Endothelial cell of umbilical vein (primary cell): Measurements from ENCODE around the gene ZBTB25. TPM values are rescaled to one million over a fixed set of nuclear protein-coding genes. Genes with fewer than 3 reads are reported as not detected.

ENCODE experiments used
- BruUV-seq: library from RNA; stranded (reverse); fragments of 400-500 nt; replicated peaks from 2 replicates; lab custom pipeline; 2021; lab: Mats Ljungman, UMichigan
- CTCF ChIA-PET: fragments of 300-600, 350-600 bp; sonication (Branson Sonifier 250); formaldehyde crosslinking; loops from one replicate; lab custom pipeline; 2021; ENCODE audit warnings: antibody characterized with exemption, inconsistent platforms; lab: Charles Lee
- POLR2A ChIA-PET: fragments of 300-600, 350-600 bp; sonication (Branson Sonifier 250); formaldehyde crosslinking; loops from one replicate; lab custom pipeline; 2021; ENCODE audit warnings: antibody characterized with exemption, inconsistent platforms; lab: Charles Lee
- DNase-seq: peaks from one replicate; pipeline ENCODE4 v3.0.0-alpha.2; 2011; ENCODE audit warnings: low read depth, low spot score
- FAIRE-seq: peaks from 2 replicates; lab custom pipeline; 2011; peaks lifted over from hg19 to GRCh38; lab: Jason Lieb, UNC
- H2AFZ ChIP-seq: 2 replicates; pipeline ENCODE4 v1.6.0; 2012; ENCODE audit warnings: low read depth, low read length, control low read depth, inconsistent platforms
- H3K27ac ChIP-seq: 2 replicates; pipeline ENCODE4 v1.5.1; 2011; ENCODE audit warnings: low read depth, mild to moderate bottlenecking, control low read depth, low read length, moderate library complexity; ENCODE audit not compliant: insufficient read depth
- H3K27me3 ChIP-seq, 2 experiments: 2 replicates each; pipeline versions ENCODE4 v1.6.0 to v1.6.1; 2011; ENCODE audit warnings: low read length in 2 of 2, mixed read lengths in 1 of 2; ENCODE audit not compliant: control insufficient read depth in 2 of 2, insufficient read depth in 2 of 2
- H3K36me3 ChIP-seq, 2 experiments: 2 replicates in 1 of 2; 3 replicates in 1 of 2; pipeline ENCODE4 v1.5.1; 2011; ENCODE audit warnings: low read length in 2 of 2, mild to moderate bottlenecking in 1 of 2, moderate library complexity in 1 of 2; ENCODE audit not compliant: control insufficient read depth in 2 of 2, insufficient read depth in 2 of 2; ENCODE audit errors: extremely low read depth in 1 of 2
- H3K4me1 ChIP-seq: 3 replicates; pipeline ENCODE4 v1.5.1; 2011; ENCODE audit warnings: mild to moderate bottlenecking, low read length; ENCODE audit not compliant: control insufficient read depth, insufficient read depth; ENCODE audit errors: extremely low read depth
- H3K4me2 ChIP-seq: 2 replicates; pipeline ENCODE4 v1.6.1; 2011; ENCODE audit warnings: low read length, control low read depth, mixed read lengths; ENCODE audit not compliant: insufficient read depth
- H3K4me3 ChIP-seq, 3 experiments: fragments of 200-600 bp in 1 of 3; sonication (generic), shearing (Covaris generic) in 1 of 3; replicated peaks in 1 of 3; 2 replicates each; pipeline ENCODE4 v1.5.1; 2011 to 2016; ENCODE audit warnings: control low read depth in 3 of 3, low read length in 3 of 3, mild to moderate bottlenecking in 2 of 3, inconsistent platforms in 1 of 3, low read depth in 1 of 3, moderate library complexity in 1 of 3; ENCODE audit not compliant: insufficient read depth in 1 of 3
- H3K79me2 ChIP-seq: 2 replicates; pipeline ENCODE4 v1.6.0; 2012; ENCODE audit warnings: low read length, inconsistent platforms; ENCODE audit not compliant: control insufficient read depth, insufficient read depth
- H3K9ac ChIP-seq: replicated peaks from 2 replicates; pipeline ENCODE3; 2011; ENCODE audit warnings: low read length, control low read depth; ENCODE audit not compliant: insufficient read depth; ENCODE audit errors: extremely low read depth
- H3K9me1 ChIP-seq: replicated peaks from 3 replicates; pipeline ENCODE4 v1.6.0; 2011; ENCODE audit warnings: mild to moderate bottlenecking, low read length; ENCODE audit not compliant: control insufficient read depth, insufficient read depth; ENCODE audit errors: extremely low read depth
- H3K9me3 ChIP-seq: replicated peaks from 2 replicates; pipeline ENCODE4 v1.5.1; 2012; ENCODE audit warnings: low read length, inconsistent platforms; ENCODE audit not compliant: control insufficient read depth, insufficient read depth
- H4K20me1 ChIP-seq: replicated peaks from 2 replicates; pipeline ENCODE3; 2011; ENCODE audit warnings: mild to moderate bottlenecking, low read length; ENCODE audit not compliant: control insufficient read depth, insufficient read depth; ENCODE audit errors: extremely low read depth
- EZH2 ChIP-seq: IDR thresholded peaks from 2 replicates; pipeline ENCODE4 v1.6.1; 2012; ENCODE audit warnings: borderline replicate concordance, low read depth, mild to moderate bottlenecking, moderate library complexity, low read length, inconsistent platforms; ENCODE audit not compliant: severe bottlenecking
- GATA2 ChIP-seq: IDR thresholded peaks from 2 replicates; pipeline ENCODE4 v1.7.0; 2011; ENCODE audit warnings: low read depth, mild to moderate bottlenecking, moderate library complexity, mixed read lengths, low read length; ENCODE audit not compliant: insufficient read length, insufficient read depth
- POLR2AphosphoS5 ChIP-seq: IDR thresholded peaks from 2 replicates; pipeline ENCODE4 v1.6.1; 2012; ENCODE audit warnings: low read depth, mild to moderate bottlenecking, control low read depth, low read length, moderate library complexity; ENCODE audit not compliant: insufficient read depth
- dilution Hi-C: fragments of 300-500 bp; cut with MboI; formaldehyde crosslinking; loops from one replicate; pipeline ENCODE4 v1.15.0; 2019; ENCODE audit warnings: low sequenced_read_pairs; ENCODE audit not compliant: extremely low pct_ligation_motif_present
- intact Hi-C: fragments of 100-400 bp; cut with micrococcal nuclease; formaldehyde crosslinking; loops from one replicate; pipeline ENCODE4 v1.10.0; 2022
- polyA plus RNA-seq, 4 experiments: library from polyadenylated mRNA; depleted of rRNA in 3 of 4; stranded (reverse) in 3 of 4; unstranded in 1 of 4; fragments of >200 nt; gene quantifications; 2 replicates each; pipeline versions ENCODE4 v1.2.1 to v1.2.3, GENCODE V29; 2011 to 2012; ENCODE audit warnings: missing spikeins in 1 of 4
- total RNA-seq: library from RNA; stranded (reverse); gene quantifications from 2 replicates; pipeline ENCODE4 v1.2.3, GENCODE V29; 2021

The ZBTB25 gene
- total and polyA plus RNA-seq, 2 donors (not counting 3 experiments of a cell fraction or from before 2014, with no cell fraction given), result 3.2 to 7.7 TPM

- Histone ChIP-seq H3K4me2 (peak overlapping the region; percentile 97), H2AFZ (peak overlapping the region; percentile 80), H3K27ac (no peak overlapping the region), H3K79me2 (no peaks in the 10 kb centered on the region), H3K9ac (peak overlapping the region; percentile 39), H3K27me3 (no peaks in the 10 kb centered on the region), H3K36me3 (no peaks in the 10 kb centered on the region), H3K9me1 (no peaks in the 10 kb centered on the region), H3K4me3 (peak overlapping the region; percentile 70 to 79 (median 76)), H4K20me1 (no peaks in the 10 kb centered on the region), H3K4me1 (peaks cover 14% of the 10 kb centered on the region), H3K9me3 (no peaks in the 10 kb centered on the region)
- BruUV-seq, result TSS peak; percentile 7
- FAIRE-seq, result peak; percentile 80
- TF ChIP-seq GATA2, result peak; percentile 86
- TF ChIP-seq POLR2AphosphoS5, result no peak
- ChIA-PET CTCF (interaction anchor here (0.8 to 4.0 kb wide), 15 partner anchors 10 to 170 kb away, joined by 3 to 32 read pairs (median 5); partner anchors contain the start of gene MTHFD1), POLR2A (interaction anchor here (0.6 to 0.7 kb wide), 2 partner anchors 24 to 74 kb away, joined by 3 read pairs; partner anchors contain the start of gene HSPA2)
- dilution Hi-C loops, result no loop called here
- intact Hi-C loops, result no loop called here
- peak; percentile 45 for DNase-seq
These were observed 37.6 kb downstream of the ZBTB25 start for GRCh38 chr14:64465831-64466554.

GRCh38 chr14:64465191-64465822 is 38.3 kb downstream of the ZBTB25 start, which contains the start of gene AKAP5:
AKAP5 (plus strand) TSS chr14:64465499; CDS start chr14:64468395, 2,896 bp downstream.
- Histone ChIP-seq H2AFZ (peak within 1 kb of the TSS; percentile 80), H3K27me3 (no peaks in the 10 kb centered on the region), H3K4me1 (peaks cover 14% of the 10 kb centered on the region), H3K9ac (peak within 1 kb of the TSS; percentile 51), H3K79me2 (no peaks in the 10 kb centered on the region), H3K9me1 (no peaks in the 10 kb centered on the region), H3K4me2 (peak within 1 kb of the TSS; percentile 97), H3K4me3 (peak within 1 kb of the TSS; percentile 70 to 79 (median 76)), H3K9me3 (no peaks in the 10 kb centered on the region), H3K36me3 (no peaks in the 10 kb centered on the region), H3K27ac (no peak within 1 kb of the TSS), H4K20me1 (no peaks in the 10 kb centered on the region)
- DNase-seq, result peak; percentile 63
- FAIRE-seq, result no peak
- dilution Hi-C loops (no loop called here), intact Hi-C loops (no loop called here)
- BruUV-seq, result no TSS peak
- POLR2A ChIA-PET, result no interaction called here
- CTCF ChIA-PET, result interaction anchor here (0.7 to 4.0 kb wide), 14 partner anchors 10 to 171 kb away, joined by 3 to 32 read pairs (median 7); partner anchors contain the start of gene MTHFD1
- TF ChIP-seq POLR2AphosphoS5, result peak; percentile 17
- TF ChIP-seq EZH2, result no peak
